Erythroblast (primary cell): ENCODE measurements around the gene NKAIN2.

Source experiments
- DNase-seq, 2 experiments: peaks; one replicate each; lab custom pipeline; 2025; lab: John Stamatoyannopoulos, UW
- GATA1 ChIP-seq: IDR thresholded peaks from 2 replicates; pipeline ENCODE4 v1.6.1; 2011; ENCODE audit warnings: low read depth, mild to moderate bottlenecking, control low read depth, low read length, moderate library complexity
- POLR2A ChIP-seq: IDR thresholded peaks from 2 replicates; pipeline ENCODE4 v1.6.1; 2011; ENCODE audit warnings: mild to moderate bottlenecking, low read length

The NKAIN2 gene

DNA sequence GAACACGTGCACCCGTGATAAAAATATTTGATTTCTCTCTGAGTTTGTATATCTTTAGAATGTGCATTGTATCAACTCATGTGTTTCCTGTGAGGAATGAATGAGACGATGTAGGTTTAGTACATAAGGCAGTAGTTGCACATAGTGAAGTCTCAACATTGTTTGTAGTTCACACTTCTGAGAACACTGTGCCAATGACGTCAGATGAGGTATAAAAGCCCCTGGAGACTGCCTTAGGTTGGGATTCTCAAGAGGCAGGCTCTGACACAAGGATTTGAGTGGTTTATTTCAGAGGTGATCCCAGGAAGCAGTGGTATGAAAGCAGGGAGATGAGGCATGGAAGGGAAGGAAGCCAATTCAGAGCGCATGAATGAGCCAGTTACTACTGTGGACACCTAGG lies 2.6 kb upstream of the NKAIN2 start:
- TF ChIP-seq POLR2A (no peak), GATA1 (no peak)

DNA sequence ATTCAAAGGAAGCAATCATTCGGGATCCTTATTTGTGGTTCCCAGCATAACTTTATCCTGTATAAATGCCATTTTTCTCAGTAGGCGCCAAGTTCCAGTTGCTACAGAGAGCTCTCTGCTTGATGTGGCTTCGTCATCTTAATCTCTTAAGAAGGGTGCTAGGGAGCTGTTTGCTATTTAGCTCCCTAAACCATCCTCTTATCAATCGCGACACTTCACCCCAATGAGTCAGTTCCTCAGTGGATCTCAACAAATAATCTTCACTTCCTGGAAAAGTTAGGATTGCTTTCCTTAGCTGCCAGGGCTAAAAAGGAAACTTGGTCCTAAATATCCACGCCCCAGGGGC lies 1.3 kb upstream of the NKAIN2 start:
- no peak for DNase-seq
- no peak for TF ChIP-seq POLR2A
- TF ChIP-seq GATA1: no peak

More for the DNA sequence above, 2.6 kb upstream of the NKAIN2 start:
- DNase-seq: no peak

GRCh38 chr6:123802697-123803503 lies 765 bp upstream of the NKAIN2 start:
- no peak for TF ChIP-seq GATA1
- TF ChIP-seq POLR2A: no peak
- DNase-seq: peak; percentile 73 to 79

GRCh38 chr6:123804014-123804786 lies 535 bp downstream of the NKAIN2 start:
- TF ChIP-seq POLR2A: no peak
- TF ChIP-seq GATA1: no peak
- DNase-seq: peak; percentile 20 to 42

DNA sequence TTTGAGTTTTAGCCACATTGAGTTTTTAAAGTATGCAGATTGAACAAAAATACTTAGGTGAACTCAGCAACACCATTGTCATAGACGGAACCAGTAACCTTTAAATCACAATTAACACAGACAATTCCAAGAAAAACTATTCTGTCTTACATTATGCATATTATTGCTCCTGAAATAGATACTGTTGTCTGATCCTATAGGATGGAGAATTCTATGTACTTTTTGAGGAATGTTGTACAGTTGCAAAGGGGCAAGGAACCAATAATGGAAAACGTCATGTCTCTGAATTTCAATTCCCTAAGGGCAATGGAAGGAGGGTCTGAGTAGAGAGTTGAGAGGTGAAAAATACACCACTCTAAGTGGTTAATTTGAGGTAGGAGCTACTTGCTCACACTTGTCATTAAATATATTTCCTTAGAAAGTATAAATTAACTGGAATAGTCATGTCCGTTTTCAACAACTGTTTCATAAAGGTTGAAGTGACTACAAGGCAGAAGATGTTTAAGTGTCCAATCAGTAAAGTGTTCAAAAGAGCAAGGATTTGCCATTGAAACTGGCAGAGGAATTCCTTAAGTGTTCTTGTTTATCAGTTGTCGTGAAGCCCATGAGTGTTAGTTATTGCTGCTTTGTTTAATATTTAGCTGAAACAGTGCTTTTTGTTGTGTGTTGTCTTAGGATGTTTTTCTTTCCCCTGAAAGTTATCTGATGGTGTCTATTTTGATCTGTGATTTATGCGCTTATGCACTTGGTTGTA lies 1.3 kb downstream of the NKAIN2 start:
- TF ChIP-seq POLR2A: no peak
- no peak for TF ChIP-seq GATA1
- DNase-seq: no peak

DNA sequence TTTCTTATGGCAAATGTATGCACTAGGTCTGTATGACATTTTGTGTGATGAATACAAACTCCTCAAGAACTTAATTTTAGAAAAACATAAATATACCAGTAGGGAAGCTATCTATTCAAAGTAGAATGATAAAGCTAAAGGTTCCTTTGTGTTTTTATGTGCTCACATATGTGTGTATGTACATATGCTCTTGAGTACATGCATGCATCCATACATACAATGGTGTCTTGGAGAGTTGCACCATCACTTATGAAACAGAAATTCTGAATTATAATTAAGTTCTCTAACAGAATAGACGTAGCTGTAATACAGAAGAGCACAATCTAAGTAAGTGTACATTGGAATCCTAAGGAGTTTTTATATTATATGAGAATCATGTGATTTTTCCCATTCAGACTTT lies 2.3 kb downstream of the NKAIN2 start:
- DNase-seq: no peak
- TF ChIP-seq POLR2A: no peak
- no peak for TF ChIP-seq GATA1

GRCh38 chr6:123806561-123806960 lies 2.9 kb downstream of the NKAIN2 start:
- TF ChIP-seq POLR2A (no peak), GATA1 (no peak)
- DNase-seq: no peak

- TF ChIP-seq POLR2A (no peak), GATA1 (no peak)
- DNase-seq: no peak
Observed at GRCh38 chr6:123808556-123808955, 4.9 kb downstream of the NKAIN2 start.

- no peak for DNase-seq
- TF ChIP-seq POLR2A (no peak), GATA1 (no peak)
Observed at GRCh38 chr6:123810214-123810613, 6.5 kb downstream of the NKAIN2 start.

DNA sequence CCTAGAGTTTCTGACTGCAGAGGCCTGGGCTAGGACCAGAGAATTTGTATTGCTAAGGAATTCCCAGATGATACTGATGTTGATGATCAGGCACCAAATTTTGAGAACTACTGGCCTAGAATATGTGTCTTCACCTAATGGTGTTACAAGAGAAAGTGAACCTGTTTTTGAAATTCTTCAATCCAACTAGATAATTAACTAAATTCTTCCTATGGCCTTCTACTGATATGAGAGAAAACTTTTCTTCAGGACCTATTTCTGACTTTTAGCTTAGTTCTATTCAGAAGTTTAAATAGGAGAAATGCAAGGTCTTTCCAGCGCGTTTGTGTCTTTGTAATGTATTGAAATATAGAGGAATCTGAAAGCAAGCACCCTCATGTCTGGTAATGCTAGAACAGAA lies 7.3 kb downstream of the NKAIN2 start:
- DNase-seq: no peak
- TF ChIP-seq GATA1 (no peak), POLR2A (no peak)

- no peak for TF ChIP-seq GATA1
- no peak for TF ChIP-seq POLR2A
- DNase-seq: no peak
Observed at GRCh38 chr6:123811378-123811777, 7.7 kb downstream of the NKAIN2 start.

DNA sequence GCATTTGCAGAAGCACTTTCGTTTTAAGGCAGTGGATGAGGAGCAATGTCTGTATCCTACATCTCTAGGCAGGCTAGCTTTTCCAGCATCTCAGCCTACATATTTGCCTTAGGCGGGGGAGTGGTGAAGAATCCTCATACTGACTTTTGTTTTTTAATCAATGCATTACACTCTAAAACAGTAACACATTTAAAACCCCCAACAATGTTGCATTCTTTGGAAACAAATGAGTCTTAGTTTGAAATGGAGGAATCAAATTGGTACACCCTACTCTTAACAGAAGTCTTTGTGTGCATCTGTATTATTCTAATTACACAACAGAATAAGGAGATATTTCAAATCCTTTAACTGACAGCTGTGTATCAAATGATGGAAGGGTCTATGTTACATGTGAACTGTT lies 9.0 kb downstream of the NKAIN2 start:
- TF ChIP-seq POLR2A (no peak), GATA1 (no peak)
- no peak for DNase-seq

DNA sequence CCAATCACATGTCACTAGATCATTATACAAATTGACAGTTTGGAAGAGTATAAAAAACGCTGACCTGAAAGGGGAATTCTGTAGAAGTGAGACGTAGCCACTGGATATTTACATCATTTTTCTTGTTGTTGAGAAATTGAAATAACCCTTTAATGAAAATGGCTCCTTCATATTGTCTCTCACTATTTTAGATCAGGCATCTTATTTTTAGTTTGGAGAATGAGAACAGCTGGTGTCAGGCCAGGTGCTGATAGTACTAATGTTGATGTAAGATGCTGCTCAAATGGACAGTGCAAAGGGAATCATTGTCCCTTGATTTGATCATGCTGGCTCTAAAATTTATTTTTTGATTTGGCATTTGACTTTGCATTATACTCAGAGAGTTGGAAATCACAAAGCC lies 17.4 kb downstream of the NKAIN2 start:
- no peak for DNase-seq
- TF ChIP-seq POLR2A: no peak
- no peak for TF ChIP-seq GATA1
